Measurements from ENCODE around the gene APBB1. TPM values are rescaled to one million over a fixed set of nuclear protein-coding genes. Genes with fewer than 3 reads are reported as not detected.
A peak's percentile ranks its signal among the peaks of the same experiment; 100 is the strongest.

Gene APBB1
- total and polyA plus RNA-seq, 2 of the 4 experiments (the other 2 are of a cell fraction), result 39.4 to 44.1 TPM

DNA sequence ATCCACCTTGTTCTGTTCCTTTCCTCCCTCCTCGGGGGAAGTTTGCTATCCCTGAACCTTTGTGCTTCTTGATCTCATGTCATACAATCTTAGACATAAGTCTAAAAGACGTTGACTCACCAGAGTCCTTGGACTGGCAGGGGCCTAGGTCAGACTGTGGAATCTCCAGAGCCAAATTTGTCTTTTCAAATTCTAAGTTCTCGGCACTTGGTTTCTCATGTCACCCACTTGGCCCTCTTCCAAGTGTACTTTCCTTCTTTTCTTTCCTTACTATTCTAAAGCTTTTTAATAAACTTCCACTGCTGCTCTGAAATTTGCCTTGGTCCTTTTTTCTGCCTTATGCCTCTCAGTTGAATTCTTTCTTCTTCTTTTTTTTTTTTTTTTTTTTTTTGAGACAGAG, 58.7 kb downstream of the APBB1 start:
- H3K79me1 ChIP-seq (ENCODE audit: low read depth in 1 of 2, low read length in 2 of 2), result no peaks in the 10 kb centered on the region
- ATAC-seq (ENCODE audit: low read depth), result no peak
- H3K9ac ChIP-seq (ENCODE audit: low read depth, low read length), result no peak overlapping the region
- H2BK5ac ChIP-seq (ENCODE audit: low read depth, low read length, poor library complexity, severe bottlenecking), result no peak overlapping the region
- H2AK5ac ChIP-seq (ENCODE audit: low read depth, low read length), result no peak overlapping the region
- no peak overlapping the region for H3K27ac ChIP-seq (ENCODE audit: insufficient read depth, low read length)
- no peak overlapping the region for H3K18ac ChIP-seq (ENCODE audit: low read depth, low read length)
- 29% methylated on average over 1 of the region's 3 CpGs; no CpG with 5 or more reads in 1 of the 2 experiments for WGBS, 2 experiments (ENCODE audit: extremely low coverage in 2 of 2, insufficient read length in 1 of 2)
- no peak overlapping the region for H2BK20ac ChIP-seq (ENCODE audit: low read depth, low read length)
- no peak overlapping the region for H3K4me3 ChIP-seq (ENCODE audit: insufficient read depth, low read depth, low read length)
- DNase-seq, result no peak
- peaks cover 7% of the 10 kb centered on the region for H3K9me1 ChIP-seq (ENCODE audit: insufficient read depth, low read length)
- no peak overlapping the region for H3K4ac ChIP-seq (ENCODE audit: low read depth, low read length)
- no peak overlapping the region for H4K8ac ChIP-seq (ENCODE audit: low read depth in 2 of 2, low read length in 2 of 2)
- no TSS peak for BruUV-seq (replicated peaks)
- H3K23ac ChIP-seq (ENCODE audit: low read depth, low read length), result no peak overlapping the region
- H2AK9ac ChIP-seq (replicated peaks; ENCODE audit: low read depth, low read length, poor library complexity), result no peak overlapping the region
- peaks cover 10% of the 10 kb centered on the region for H3K4me1 ChIP-seq (ENCODE audit: control insufficient read depth, insufficient read depth, low read length)
- peak overlapping the region; percentile 83 for H2AFZ ChIP-seq (replicated peaks; ENCODE audit: low read length, poor library complexity)
- no peak overlapping the region for H4K5ac ChIP-seq (ENCODE audit: low read depth, low read length)
- H2BK120ac ChIP-seq (ENCODE audit: low read depth, low read length), result no peak overlapping the region; the same call in 1 of the 2 replicates
- H4K91ac ChIP-seq (ENCODE audit: insufficient read depth, low read depth, low read length), result no peak overlapping the region
- no peaks in the 10 kb centered on the region for H3K36me3 ChIP-seq (ENCODE audit: control insufficient read depth, insufficient read depth, low read length)
- no peak for TF ChIP-seq RFX5 (IDR thresholded peaks at IDR 0.05; ENCODE audit: low read depth, low read length)
- no peak for TF ChIP-seq SMC3 (IDR thresholded peaks at IDR 0.05; ENCODE audit: low read depth, low read length)
- TF ChIP-seq BHLHE40 (IDR thresholded peaks at IDR 0.05; ENCODE audit: low read depth, low read length), result no peak
- no peak for TF ChIP-seq POLR2A (IDR thresholded peaks at IDR 0.05; ENCODE audit: low read depth, low read length)
- TF ChIP-seq, protein P1, sequence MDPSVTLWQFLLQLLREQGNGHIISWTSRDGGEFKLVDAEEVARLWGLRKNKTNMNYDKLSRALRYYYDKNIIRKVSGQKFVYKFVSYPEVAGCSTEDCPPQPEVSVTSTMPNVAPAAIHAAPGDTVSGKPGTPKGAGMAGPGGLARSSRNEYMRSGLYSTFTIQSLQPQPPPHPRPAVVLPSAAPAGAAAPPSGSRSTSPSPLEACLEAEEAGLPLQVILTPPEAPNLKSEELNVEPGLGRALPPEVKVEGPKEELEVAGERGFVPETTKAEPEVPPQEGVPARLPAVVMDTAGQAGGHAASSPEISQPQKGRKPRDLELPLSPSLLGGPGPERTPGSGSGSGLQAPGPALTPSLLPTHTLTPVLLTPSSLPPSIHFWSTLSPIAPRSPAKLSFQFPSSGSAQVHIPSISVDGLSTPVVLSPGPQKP (IDR thresholded peaks at IDR 0.05; ENCODE audit: borderline replicate concordance, low read depth, low read length), result no peak
- no peak for TF ChIP-seq MAZ (IDR thresholded peaks at IDR 0.05; ENCODE audit: borderline replicate concordance, low read depth, low read length)
- TF ChIP-seq CEBPB (IDR thresholded peaks at IDR 0.05; ENCODE audit: low read depth, low read length), result no peak
- TF ChIP-seq CTCF (conservative IDR thresholded peaks at IDR 0.05; ENCODE audit: low read depth, low read length), result no peak
- no peak for TF ChIP-seq MXI1 (IDR thresholded peaks at IDR 0.05; ENCODE audit: borderline replicate concordance, low read depth, low read length)
- TF ChIP-seq MAFK (IDR thresholded peaks at IDR 0.05; ENCODE audit: low read depth, low read length), result no peak
- no peak for TF ChIP-seq NFE2L2 (IDR thresholded peaks at IDR 0.05; ENCODE audit: low read depth, low read length)
- TF ChIP-seq RCOR1 (IDR thresholded peaks at IDR 0.05; ENCODE audit: insufficient replicate concordance, low read length), result no peak
- TF ChIP-seq FOS (IDR thresholded peaks at IDR 0.05; ENCODE audit: low read depth, low read length), result no peak
- no peak for TF ChIP-seq USF2 (IDR thresholded peaks at IDR 0.05; ENCODE audit: low read depth, low read length)
- TF ChIP-seq RAD21 (IDR thresholded peaks at IDR 0.05; ENCODE audit: low read length), result no peak
- no peak for TF ChIP-seq CHD1 (IDR thresholded peaks at IDR 0.05; ENCODE audit: low read depth, low read length)
- H3K4me2 ChIP-seq (ENCODE audit: low read depth, low read length), result no peak overlapping the region
- peaks cover 3% of the 10 kb centered on the region for H3K27me3 ChIP-seq (ENCODE audit: control insufficient read depth, insufficient read depth, low read length)
- no peak overlapping the region for H3K14ac ChIP-seq (replicated peaks; ENCODE audit: low read depth, low read length)
- CTCF ChIA-PET, result interaction anchor here (0.6 to 1.0 kb wide), 3 partner anchors 19 to 63 kb away, joined by 3 read pairs; no protein-coding TSS in a partner anchor
- dilution Hi-C loops (cut with HindIII; ENCODE audit: low sequenced_read_pairs, unreplicated experiment) (no loop called here), in situ Hi-C loops (cut with MboI; ENCODE audit: low sequenced_read_pairs) (loop anchor here (25.0 kb wide), 1 partner anchor 673 kb away; the partner anchor contains the start of genes TRIM22 and TRIM5), intact Hi-C loops (cut with micrococcal nuclease) (loop anchor here (5.0 to 10.0 kb wide), 3 partner anchors 553 to 1735 kb away; partner anchors contain the start of gene OR52N2)
- POLR2A ChIA-PET (ENCODE audit: unreplicated experiment), result no interaction called here
- H3K56ac ChIP-seq (ENCODE audit: extremely low read depth, insufficient read depth, low read length), result no peak overlapping the region
- H4K20me1 ChIP-seq (ENCODE audit: insufficient read depth, low read length), result no peaks in the 10 kb centered on the region
- no peaks in the 10 kb centered on the region; the same call in 1 of the 2 replicates for H3K9me3 ChIP-seq (ENCODE audit: control insufficient read depth, insufficient read depth, low read length)
- no peak overlapping the region for H2BK15ac ChIP-seq (ENCODE audit: low read depth, low read length)
